ENCODE data around the gene ARHGEF25. TPM values are rescaled to one million over a fixed set of nuclear protein-coding genes. Genes with fewer than 3 reads are reported as not detected.
"Not testable (repeated sequence)": the region's sequence is repeated elsewhere in the genome, so short reads cannot be mapped to it uniquely, and the experiment has no call there.

Gene ARHGEF25
- total RNA-seq: 1.4 and 2.0 TPM in 2 replicates

DNA sequence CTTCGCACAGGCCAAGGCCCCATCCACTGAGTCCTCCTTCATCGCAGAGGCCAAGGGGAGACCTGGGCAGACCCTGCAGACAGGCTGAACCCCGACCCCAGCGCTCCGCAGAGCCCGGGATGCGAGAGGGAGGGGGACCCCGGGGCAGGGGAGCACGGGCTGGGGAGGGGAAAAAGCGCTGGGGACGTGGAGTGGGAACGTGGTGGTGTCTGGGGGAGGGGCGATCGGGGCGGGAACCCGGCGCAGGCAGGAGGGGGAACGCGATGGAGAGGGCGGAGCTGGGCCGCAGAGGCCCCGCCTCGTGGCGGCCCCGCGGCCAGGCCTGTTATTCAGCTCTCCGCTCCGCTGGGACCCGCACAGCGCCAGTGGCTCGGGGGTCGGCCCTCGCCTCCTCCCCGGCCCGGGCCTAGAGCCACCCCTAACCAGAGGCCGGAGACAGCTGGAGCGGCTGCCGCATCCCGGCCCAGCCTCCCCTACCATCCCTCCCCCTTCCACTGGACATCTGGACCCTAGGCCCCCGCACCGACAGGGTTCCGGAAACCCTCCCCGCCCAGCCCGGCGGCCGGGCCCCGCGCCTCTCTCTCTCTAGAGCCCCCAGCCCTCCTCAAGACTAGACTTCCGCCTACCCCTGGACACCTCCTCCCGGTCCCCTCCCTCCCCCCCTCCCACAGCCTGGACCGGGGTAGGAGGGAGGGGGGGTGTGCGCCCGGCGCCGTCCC, at the start of gene ARHGEF25:
Gene ARHGEF25 (plus strand): TSS at position 328 of the 719 bp plus-strand sequence. CDS start 460 bp downstream, outside the sequence.
- peak in 1 of 2 donors; percentile 30 for DNase-seq (ENCODE audit: low read depth in 2 of 2)

- no peak for DNase-seq (ENCODE audit: low read depth in 2 of 2)
These were observed 47.9 kb upstream of the ARHGEF25 start for GRCh38 chr12:57563358-57563757.

DNA sequence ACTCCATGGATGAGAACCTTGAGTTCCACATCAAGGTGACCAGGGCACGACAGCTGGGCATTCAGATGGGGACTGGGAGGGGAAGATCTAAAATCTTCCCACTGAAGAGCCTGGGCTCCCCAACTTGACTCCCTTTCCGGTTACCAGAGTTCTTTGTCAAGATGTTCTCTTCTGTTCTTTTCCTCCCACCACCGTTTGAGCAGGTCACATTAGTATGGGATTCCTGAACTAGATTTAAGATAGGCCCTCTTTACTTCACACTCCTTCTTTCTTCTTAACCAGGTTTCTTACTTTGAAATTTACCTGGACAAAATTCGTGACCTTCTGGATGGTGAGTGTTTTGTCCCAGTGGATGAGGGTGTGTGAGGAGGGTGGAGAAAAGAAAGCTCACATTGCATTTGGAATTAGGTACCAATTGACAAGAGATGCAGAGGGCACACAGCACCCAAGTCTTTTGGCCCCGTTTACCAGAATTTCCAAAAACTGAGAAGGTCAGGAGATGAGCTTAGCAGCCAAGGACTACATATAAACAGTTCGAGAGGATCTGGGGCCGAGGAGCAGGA, 47.0 kb upstream of the ARHGEF25 start:
- DNase-seq (ENCODE audit: low read depth in 2 of 2): no peak

DNA sequence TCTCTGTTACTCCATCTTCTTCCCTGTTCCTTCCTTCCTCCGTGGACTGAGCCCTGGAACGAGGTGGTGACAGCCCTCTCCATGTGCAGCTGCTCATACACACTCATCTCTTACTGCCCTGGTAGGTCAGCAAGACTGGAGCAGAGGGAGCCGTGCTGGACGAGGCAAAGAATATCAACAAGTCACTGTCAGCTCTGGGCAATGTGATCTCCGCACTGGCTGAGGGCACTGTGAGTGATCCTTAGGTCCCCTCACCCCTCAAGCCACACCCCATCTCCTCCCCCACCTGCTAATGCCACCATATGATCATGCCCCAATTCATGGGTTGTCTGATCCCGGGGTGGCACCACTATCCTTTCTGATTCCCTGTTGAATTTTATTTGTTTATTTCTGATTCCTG, 42.4 kb upstream of the ARHGEF25 start:
- no peak for DNase-seq (ENCODE audit: low read depth in 2 of 2)

GRCh38 chr12:57569858-57570257, 41.4 kb upstream of the ARHGEF25 start:
- DNase-seq (ENCODE audit: low read depth in 2 of 2): no peak

DNA sequence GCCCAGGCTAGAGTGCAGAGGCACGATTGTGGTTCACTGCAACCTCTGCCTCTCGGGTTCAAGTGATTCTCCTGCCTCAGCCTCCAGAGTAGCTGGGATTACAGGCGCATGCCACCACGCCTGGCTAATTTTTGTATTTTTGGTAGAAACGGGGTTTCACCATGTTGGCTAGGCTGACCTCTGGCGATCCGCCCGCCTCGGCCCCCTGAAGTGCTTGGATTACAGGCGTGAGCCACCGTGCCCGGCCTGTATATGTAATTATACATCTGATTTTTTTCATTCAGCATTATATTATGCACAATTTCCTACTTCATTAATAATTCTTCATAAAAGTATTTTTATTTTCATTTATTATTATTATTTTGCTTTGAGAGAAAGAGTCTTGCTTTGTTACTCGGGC, 40.8 kb upstream of the ARHGEF25 start:
- not testable (repeated sequence) for DNase-seq (ENCODE audit: low read depth in 2 of 2)

GRCh38 chr12:57571926-57572762, 39.1 kb upstream of the ARHGEF25 start:
- no peak for DNase-seq (ENCODE audit: low read depth in 2 of 2)

DNA sequence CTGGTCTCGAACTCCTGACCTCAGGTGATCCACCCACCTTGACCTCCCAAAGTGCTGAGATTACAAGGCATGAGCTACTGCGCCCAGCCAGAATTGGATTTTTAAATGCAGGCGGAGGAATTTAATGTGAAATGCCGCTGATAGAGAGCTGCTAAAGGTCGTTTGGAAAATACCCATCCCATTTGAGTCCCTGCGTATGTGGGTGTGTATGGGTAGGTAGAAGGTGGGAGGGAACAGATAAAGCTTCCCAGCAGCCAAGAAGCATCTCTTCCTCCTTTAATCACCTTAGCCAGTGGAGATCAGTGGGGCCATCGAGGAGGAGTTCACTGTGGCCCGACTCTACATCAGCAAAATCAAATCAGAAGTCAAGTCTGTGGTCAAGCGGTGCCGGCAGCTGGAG, 36.4 kb upstream of the ARHGEF25 start:
- DNase-seq (ENCODE audit: low read depth in 2 of 2): no peak

DNA sequence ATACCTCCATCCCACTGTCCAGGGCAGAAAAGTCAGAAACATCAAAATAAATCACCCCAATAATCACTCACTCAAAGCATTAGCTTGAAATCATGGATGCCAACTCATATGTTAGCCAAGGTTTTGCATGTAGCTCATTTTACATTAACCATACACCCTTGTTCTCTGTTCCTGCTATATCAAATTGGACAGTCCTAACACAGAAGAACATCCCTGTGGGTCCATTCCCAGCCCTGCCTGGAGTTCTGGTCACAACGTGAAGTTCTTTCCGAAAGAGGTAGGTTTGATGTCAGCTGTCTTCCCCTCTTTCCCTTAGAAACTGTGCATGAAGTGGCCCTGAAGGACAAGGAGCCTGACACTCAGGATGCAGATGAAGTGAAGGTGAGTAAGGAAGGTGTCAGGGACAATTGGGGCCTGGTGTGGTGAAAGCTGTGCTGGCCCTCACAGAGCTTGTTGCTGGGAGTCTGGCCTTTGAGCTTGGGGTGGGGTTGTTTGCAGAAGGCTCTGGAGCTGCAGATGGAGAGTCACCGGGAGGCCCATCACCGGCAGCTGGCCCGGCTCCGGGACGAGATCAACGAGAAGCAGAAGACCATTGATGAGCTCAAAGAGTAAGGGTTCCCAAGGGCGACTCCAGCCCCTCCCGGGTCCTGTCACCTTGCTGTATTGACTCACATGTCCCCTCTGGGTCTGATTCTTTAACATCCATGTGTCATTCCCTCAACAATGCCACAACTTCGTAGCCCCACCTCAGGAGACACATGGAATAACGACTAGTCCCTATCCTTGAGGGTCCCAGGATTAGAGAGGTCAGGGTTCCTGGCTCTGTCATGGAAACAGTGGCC, 35.2 kb upstream of the ARHGEF25 start:
- no peak for DNase-seq (ENCODE audit: low read depth in 2 of 2)

DNA sequence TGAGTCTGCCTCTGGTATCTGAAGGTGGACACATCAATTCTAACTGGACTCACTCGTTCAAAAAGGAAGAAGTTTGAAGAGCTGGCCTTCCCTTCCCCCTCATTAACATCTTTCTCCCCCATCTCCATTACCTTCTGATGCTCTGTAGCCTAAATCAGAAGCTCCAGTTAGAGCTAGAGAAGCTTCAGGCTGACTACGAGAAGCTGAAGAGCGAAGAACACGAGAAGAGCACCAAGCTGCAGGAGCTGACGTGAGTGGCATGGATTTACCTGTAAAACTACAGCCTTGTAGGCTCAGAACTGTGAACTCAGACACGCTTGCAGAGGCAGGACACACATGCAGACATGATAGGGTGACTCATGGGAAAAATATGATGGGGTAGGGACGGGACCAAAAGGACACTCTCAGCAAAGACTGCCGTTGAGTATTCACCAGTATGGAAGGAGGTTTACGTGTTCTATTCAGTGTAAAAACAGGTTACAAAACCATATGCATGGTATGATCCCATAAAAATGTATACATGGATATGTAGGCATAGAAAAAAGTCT, 34.5 kb upstream of the ARHGEF25 start:
- no peak for DNase-seq (ENCODE audit: low read depth in 2 of 2)

DNA sequence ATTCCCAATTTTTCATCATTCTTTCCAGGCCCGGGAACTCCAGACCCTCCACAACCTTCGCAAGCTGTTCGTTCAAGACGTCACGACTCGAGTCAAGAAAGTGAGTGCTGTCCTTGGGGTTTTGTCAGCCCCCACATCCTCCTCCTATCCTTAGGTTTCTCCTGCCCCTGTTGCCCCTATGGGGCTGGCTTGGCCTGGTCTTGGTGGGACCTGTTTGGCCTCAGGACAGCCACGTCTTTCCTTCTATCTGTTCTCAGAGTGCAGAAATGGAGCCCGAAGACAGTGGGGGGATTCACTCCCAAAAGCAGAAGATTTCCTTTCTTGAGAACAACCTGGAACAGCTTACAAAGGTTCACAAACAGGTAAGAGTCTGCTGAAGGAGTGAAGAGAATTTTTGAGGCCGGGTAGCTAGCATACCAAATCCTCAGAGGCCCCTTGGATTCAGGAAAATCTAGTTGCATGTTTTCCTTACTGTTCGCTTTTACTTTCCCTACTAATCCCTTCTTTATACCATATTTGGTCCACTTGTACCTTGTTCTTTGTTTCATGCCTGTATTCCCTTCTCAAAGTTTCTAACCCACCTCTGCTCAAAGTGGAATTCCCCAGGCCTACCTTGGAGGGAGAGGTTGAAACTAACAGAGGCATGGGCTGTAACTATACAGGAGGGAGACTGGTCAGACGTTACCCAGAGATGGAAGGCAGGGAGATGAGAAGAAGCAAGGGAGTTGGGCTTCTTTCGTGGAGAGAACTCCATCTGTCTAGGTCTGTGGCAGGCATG, 33.1 kb upstream of the ARHGEF25 start:
- no peak for DNase-seq (ENCODE audit: low read depth in 2 of 2)

- no peak for DNase-seq (ENCODE audit: low read depth in 2 of 2)
These were observed 32.2 kb upstream of the ARHGEF25 start for GRCh38 chr12:57579011-57579410.

DNA sequence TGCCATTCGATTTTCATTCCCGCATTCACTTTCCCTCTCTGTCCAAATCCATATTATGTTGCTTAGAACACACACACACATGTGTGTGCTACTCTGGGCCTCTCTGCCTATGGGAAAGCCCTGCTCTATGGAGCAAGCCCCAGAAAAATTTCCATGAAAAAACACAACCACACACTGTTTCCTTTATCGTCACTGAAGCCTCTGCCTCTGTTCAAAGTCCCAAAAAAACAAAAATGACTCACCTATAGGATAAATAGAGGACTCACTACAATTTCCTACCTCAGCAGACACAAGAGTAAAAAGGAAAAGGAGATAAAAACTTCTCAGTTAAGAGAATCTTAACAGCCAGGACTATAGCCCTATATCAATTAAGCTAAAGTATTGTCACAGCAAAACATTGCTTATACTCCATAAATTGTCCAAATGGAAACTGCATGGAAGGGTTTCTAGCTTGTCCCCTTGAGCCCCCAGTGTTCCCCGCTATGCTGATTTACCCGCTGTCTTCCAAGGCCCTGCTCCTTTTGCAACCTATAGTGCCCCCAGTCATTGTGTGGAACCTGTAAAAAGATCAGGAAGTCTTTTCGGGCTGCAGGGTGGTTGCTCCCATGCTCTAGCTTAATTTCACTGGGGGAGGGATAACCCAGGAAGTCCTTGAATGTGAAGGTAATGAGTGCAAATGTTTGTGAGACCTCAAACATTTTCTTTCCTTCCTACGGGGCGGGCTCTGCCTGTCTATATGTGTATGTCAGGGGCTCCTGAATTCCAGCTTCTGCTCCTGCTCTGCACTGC, 31.4 kb upstream of the ARHGEF25 start:
- DNase-seq (ENCODE audit: low read depth in 2 of 2): peak in 1 of 2 donors; percentile 71

DNA sequence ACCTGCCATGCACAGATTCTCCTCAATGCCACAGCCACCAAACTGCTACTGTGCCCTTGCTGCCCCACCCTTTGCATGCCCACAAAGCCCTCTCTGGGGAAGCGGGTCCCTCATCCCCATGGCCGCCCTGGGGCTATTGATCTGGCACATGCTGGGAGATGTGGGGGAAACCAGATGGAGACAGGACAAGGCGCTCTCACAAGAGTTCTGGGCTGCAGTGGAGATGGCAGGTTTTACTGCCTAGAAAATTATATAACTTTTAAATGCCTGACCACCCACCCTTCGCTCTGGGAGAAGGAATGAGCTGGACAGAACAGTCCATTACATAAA, 30.8 kb upstream of the ARHGEF25 start:
- no peak for DNase-seq (ENCODE audit: low read depth in 2 of 2)

GRCh38 chr12:57581802-57582201, 29.4 kb upstream of the ARHGEF25 start:
- no peak for DNase-seq (ENCODE audit: low read depth in 2 of 2)

DNA sequence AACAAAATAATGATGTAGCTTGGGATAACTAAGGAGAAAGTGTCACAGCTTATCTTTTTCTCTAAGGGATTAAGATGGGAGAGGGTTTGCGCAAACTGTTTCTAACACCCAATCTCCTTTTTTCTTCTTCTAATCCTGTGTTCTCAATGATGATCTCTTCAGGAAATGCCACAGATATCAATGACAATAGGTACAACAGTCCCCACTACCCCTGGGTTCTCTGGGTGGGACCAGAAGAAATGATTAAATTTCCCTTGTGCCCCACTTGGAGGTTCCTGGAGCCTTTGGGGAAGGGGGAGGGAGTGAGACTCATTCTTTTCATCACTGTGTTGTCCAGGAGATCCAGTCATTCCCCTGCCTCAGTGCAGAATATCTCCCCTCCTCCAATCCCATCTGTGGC, 28.8 kb upstream of the ARHGEF25 start:
- no peak for DNase-seq (ENCODE audit: low read depth in 2 of 2)

GRCh38 chr12:57583008-57583831, 28.0 kb upstream of the ARHGEF25 start:
- peak; percentile 87 to 91 for DNase-seq (ENCODE audit: low read depth in 2 of 2)

GRCh38 chr12:57584050-57584449, 27.2 kb upstream of the ARHGEF25 start:
- no peak for DNase-seq (ENCODE audit: low read depth in 2 of 2)

DNA sequence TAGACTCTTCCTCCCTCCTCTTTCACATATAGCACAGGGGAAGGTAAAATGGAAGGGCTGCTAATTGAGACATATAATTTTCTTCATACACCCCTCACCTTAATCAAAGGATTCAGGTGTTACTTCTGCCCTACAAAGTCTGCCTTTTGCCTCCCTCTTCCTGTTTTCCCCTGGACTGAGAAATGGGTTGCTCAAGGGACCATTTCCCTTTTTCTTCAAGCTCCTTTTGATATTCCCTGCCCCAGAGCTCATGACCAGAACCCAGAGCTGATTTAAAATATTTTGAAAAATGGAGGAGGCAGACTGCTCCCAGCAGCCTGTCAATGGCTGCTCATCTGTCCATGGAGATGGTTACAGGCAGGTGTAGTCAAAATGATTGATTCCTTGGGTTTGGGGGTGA, 26.5 kb upstream of the ARHGEF25 start:
- no peak for DNase-seq (ENCODE audit: low read depth in 2 of 2)

Measured in lung microvascular endothelial cell (primary cell).